GM23338 (cell line): ENCODE results near the gene STAT3. TPM values are rescaled to one million over a fixed set of nuclear protein-coding genes. Genes with fewer than 3 reads are reported as not detected.
A peak's percentile ranks its signal among the peaks of the same experiment; 100 is the strongest.

Experiments
- ATAC-seq: fragments of 200-7000 bp; cut with Tn5 transposase; 3 replicates; pipeline ENCODE4 v1.9.1; 2020
- DNase-seq: peaks from one replicate; pipeline ENCODE4 v3.0.0-alpha.2; 2015; ENCODE audit warnings: low spot score
- H2AFZ ChIP-seq: fragments of 200-600 bp; sonication (generic); 2 replicates; pipeline ENCODE4 v1.8.0; 2016; ENCODE audit warnings: antibody characterized with exemption, mild to moderate bottlenecking, moderate library complexity
- H3F3A ChIP-seq: fragments of 200-600 bp; sonication (generic); replicated peaks from 2 replicates; pipeline ENCODE4 v1.8.0; 2017; ENCODE audit warnings: antibody characterized with exemption, mixed run types, low read depth
- H3K27ac ChIP-seq: fragments of 200-600 bp; sonication (generic); 2 replicates; pipeline ENCODE4 v1.6.1; 2016; ENCODE audit warnings: low read depth
- H3K27me3 ChIP-seq: fragments of 200-600 bp; sonication (generic); 2 replicates; pipeline ENCODE4 v1.8.0; 2016; ENCODE audit warnings: mild to moderate bottlenecking, mixed run types, moderate library complexity; ENCODE audit not compliant: insufficient read depth
- H3K36me3 ChIP-seq: fragments of 200-600 bp; sonication (generic); 2 replicates; pipeline ENCODE4 v1.8.0; 2016; ENCODE audit warnings: mild to moderate bottlenecking; ENCODE audit not compliant: insufficient read depth
- H3K4me1 ChIP-seq: fragments of 200-600 bp; sonication (generic); 2 replicates; pipeline ENCODE4 v1.8.0; 2016; ENCODE audit warnings: mild to moderate bottlenecking, moderate library complexity; ENCODE audit not compliant: insufficient read depth
- H3K4me2 ChIP-seq: fragments of 200-600 bp; sonication (generic); 2 replicates; pipeline ENCODE4 v1.7.1; 2017; ENCODE audit warnings: mixed run types
- H3K4me3 ChIP-seq: fragments of 200-600 bp; sonication (generic); 2 replicates; pipeline ENCODE4 v1.6.1; 2016; ENCODE audit warnings: mixed run types
- H3K79me2 ChIP-seq: fragments of 200-600 bp; sonication (generic); replicated peaks from 2 replicates; pipeline ENCODE4 v1.8.0; 2017; ENCODE audit warnings: mild to moderate bottlenecking; ENCODE audit not compliant: insufficient read depth
- H3K9me2 ChIP-seq: fragments of 200-600 bp; sonication (generic); 2 replicates; pipeline ENCODE4 v1.8.0; 2017; ENCODE audit not compliant: insufficient read depth
- H4K20me1 ChIP-seq: fragments of 200-600 bp; sonication (generic); replicated peaks from 2 replicates; pipeline ENCODE4 v1.8.0; 2017; ENCODE audit warnings: mild to moderate bottlenecking; ENCODE audit not compliant: insufficient read depth
- H3K27ac Mint-ChIP-seq: 2 replicates; pipeline ENCODE4 v1.8.0; 2020; ENCODE audit warnings: inconsistent platforms, mild to moderate bottlenecking, moderate library complexity, mixed read lengths
- H3K27me3 Mint-ChIP-seq: 3 replicates; pipeline ENCODE4 v1.8.0; 2022; ENCODE audit warnings: low read depth, mild to moderate bottlenecking, moderate library complexity, mixed read lengths, inconsistent platforms; ENCODE audit not compliant: insufficient read depth, poor library complexity
- H3K36me3 Mint-ChIP-seq: 3 replicates; pipeline ENCODE4 v1.8.0; 2021; ENCODE audit warnings: low read depth, mild to moderate bottlenecking, inconsistent platforms, moderate library complexity, mixed read lengths
- H3K4me1 Mint-ChIP-seq: 3 replicates; pipeline ENCODE4 v1.8.0; 2020; ENCODE audit warnings: mild to moderate bottlenecking, inconsistent platforms, mixed read lengths
- H3K4me3 Mint-ChIP-seq: 3 replicates; pipeline ENCODE4 v1.8.0; 2021; ENCODE audit warnings: moderate library complexity, mild to moderate bottlenecking, inconsistent platforms, mixed read lengths
- H3K9me3 Mint-ChIP-seq: 3 replicates; pipeline ENCODE4 v1.8.0; 2020; ENCODE audit warnings: moderate library complexity, mild to moderate bottlenecking, inconsistent platforms, mixed read lengths
- CTCF ChIP-seq, 2 experiments: fragments of 200-600 bp in 1 of 2; sonication (generic) in 1 of 2; conservative IDR thresholded peaks; 2 replicates each; pipeline versions ENCODE4 v1.5.1 to v1.6.1; 2016 to 2017; ENCODE audit warnings: antibody characterized with exemption in 2 of 2, low read depth in 2 of 2, mild to moderate bottlenecking in 2 of 2, moderate library complexity in 1 of 2
- EZH2 ChIP-seq: fragments of 200-600 bp; sonication (generic); IDR thresholded peaks from one replicate; pipeline ENCODE4 v1.8.0; 2017; ENCODE audit warnings: antibody characterized with exemption, mild to moderate bottlenecking, low read depth; ENCODE audit not compliant: unreplicated experiment
- NANOG ChIP-seq: IDR thresholded peaks from 2 replicates; pipeline ENCODE4 v1.6.1; 2016; ENCODE audit warnings: antibody characterized with exemption, borderline replicate concordance
- POLR2AphosphoS5 ChIP-seq: IDR thresholded peaks from 2 replicates; pipeline ENCODE4 v1.6.1; 2016; ENCODE audit warnings: antibody characterized with exemption, low read depth
- polyA plus RNA-seq: library from polyadenylated mRNA; unstranded; fragments of >200 nt; fragmentation: Nextera tagmentation; extraction: Ambion mirVana; gene quantifications from 2 replicates; pipeline ENCODE4 v1.2.1, GENCODE V29; 2016
- total RNA-seq: library from RNA; depleted of rRNA; stranded (reverse); fragments of >200 nt; shearing (Covaris generic); gene quantifications from 2 replicates; pipeline ENCODE4 v1.2.3, GENCODE V29; 2014
- TF ChIP-seq, protein P1 (sequence below): fragments of 250-450 bp; sonication (Bioruptor Pico); IDR thresholded peaks from 2 replicates; pipeline ENCODE4 v1.5.0; 2020; ENCODE audit warnings: mild to moderate bottlenecking, moderate library complexity

Gene STAT3
- total and polyA plus RNA-seq, 2 experiments from 2014 or later: 49.5 to 78.0 TPM

GRCh38 chr17:42389899-42390298, 1.7 kb upstream of the STAT3 start (continued):
- TF ChIP-seq NANOG (no peak), POLR2AphosphoS5 (no peak), EZH2 (no peak)

DNA sequence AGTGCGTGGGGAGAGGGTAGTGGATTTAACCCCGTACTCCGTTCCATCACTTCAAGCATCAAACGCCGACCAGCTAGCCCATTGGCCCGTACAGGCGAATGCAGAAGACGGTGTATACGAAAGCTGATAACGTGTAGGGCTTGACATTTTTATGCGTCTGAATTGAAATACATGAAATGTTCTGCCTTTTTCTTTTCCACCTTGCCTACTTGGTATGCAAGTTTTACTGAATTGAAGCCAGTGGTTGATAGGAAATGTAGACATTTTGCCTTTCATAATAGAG, 834 bp upstream of the STAT3 start:
- peak overlapping the region; percentile 96 for H3K27ac Mint-ChIP-seq
- Histone ChIP-seq H3K4me2 (peak overlapping the region; percentile 73), H3K79me2 (peaks cover 35% of the 10 kb centered on the region), H3K4me1 (peaks cover 26% of the 10 kb centered on the region), H2AFZ (peak overlapping the region; percentile 64), H3K36me3 (no peaks in the 10 kb centered on the region), H3K4me3 (peak overlapping the region; percentile 54), H4K20me1 (peaks cover 21% of the 10 kb centered on the region), H3K27ac (0 out of 2 replicates have a peak overlapping the region, but pooled peaks have one; percentile 34), H3F3A (peaks cover 5% of the 10 kb centered on the region; the same call in 1 of the 2 replicates), H3K9me2 (no peaks in the 10 kb centered on the region), H3K27me3 (no peaks in the 10 kb centered on the region)
- H3K9me3 Mint-ChIP-seq: no peaks in the 10 kb centered on the region
- H3K27me3 Mint-ChIP-seq: peaks cover 9% of the 10 kb centered on the region
- DNase-seq: no peak
- peak; percentile 3; the same call in 2 of the 3 replicates for ATAC-seq
- peak overlapping the region; percentile 98 for H3K4me3 Mint-ChIP-seq
- no peak for TF ChIP-seq CTCF (conservative IDR thresholded peaks at IDR 0.05; ENCODE audit: low read depth in 2 of 2)
- TF ChIP-seq, protein P1, sequence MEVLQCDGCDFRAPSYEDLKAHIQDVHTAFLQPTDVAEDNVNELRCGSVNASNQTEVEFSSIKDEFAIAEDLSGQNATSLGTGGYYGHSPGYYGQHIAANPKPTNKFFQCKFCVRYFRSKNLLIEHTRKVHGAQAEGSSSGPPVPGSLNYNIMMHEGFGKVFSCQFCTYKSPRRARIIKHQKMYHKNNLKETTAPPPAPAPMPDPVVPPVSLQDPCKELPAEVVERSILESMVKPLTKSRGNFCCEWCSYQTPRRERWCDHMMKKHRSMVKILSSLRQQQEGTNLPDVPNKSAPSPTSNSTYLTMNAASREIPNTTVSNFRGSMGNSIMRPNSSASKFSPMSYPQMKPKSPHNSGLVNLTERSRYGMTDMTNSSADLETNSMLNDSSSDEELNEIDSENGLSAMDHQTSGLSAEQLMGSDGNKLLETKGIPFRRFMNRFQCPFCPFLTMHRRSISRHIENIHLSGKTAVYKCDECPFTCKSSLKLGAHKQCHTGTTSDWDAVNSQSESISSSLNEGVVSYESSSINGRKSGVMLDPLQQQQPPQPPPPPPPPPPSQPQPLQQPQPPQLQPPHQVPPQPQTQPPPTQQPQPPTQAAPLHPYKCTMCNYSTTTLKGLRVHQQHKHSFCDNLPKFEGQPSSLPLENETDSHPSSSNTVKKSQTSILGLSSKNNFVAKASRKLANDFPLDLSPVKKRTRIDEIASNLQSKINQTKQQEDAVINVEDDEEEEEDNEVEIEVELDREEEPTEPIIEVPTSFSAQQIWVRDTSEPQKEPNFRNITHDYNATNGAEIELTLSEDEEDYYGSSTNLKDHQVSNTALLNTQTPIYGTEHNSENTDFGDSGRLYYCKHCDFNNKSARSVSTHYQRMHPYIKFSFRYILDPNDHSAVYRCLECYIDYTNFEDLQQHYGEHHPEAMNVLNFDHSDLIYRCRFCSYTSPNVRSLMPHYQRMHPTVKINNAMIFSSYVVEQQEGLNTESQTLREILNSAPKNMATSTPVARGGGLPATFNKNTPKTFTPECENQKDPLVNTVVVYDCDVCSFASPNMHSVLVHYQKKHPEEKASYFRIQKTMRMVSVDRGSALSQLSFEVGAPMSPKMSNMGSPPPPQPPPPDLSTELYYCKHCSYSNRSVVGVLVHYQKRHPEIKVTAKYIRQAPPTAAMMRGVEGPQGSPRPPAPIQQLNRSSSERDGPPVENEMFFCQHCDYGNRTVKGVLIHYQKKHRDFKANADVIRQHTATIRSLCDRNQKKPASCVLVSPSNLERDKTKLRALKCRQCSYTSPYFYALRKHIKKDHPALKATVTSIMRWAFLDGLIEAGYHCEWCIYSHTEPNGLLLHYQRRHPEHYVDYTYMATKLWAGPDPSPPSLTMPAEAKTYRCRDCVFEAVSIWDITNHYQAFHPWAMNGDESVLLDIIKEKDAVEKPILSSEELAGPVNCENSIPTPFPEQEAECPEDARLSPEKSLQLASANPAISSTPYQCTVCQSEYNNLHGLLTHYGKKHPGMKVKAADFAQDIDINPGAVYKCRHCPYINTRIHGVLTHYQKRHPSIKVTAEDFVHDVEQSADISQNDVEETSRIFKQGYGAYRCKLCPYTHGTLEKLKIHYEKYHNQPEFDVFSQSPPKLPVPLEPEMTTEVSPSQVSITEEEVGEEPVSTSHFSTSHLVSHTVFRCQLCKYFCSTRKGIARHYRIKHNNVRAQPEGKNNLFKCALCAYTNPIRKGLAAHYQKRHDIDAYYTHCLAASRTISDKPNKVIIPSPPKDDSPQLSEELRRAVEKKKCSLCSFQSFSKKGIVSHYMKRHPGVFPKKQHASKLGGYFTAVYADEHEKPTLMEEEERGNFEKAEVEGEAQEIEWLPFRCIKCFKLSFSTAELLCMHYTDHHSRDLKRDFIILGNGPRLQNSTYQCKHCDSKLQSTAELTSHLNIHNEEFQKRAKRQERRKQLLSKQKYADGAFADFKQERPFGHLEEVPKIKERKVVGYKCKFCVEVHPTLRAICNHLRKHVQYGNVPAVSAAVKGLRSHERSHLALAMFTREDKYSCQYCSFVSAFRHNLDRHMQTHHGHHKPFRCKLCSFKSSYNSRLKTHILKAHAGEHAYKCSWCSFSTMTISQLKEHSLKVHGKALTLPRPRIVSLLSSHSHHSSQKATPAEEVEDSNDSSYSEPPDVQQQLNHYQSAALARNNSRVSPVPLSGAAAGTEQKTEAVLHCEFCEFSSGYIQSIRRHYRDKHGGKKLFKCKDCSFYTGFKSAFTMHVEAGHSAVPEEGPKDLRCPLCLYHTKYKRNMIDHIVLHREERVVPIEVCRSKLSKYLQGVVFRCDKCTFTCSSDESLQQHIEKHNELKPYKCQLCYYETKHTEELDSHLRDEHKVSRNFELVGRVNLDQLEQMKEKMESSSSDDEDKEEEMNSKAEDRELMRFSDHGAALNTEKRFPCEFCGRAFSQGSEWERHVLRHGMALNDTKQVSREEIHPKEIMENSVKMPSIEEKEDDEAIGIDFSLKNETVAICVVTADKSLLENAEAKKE: no peak
- H3K36me3 Mint-ChIP-seq: peaks cover 3% of the 10 kb centered on the region; the same call in 1 of the 3 replicates
- peaks cover 29% of the 10 kb centered on the region for H3K4me1 Mint-ChIP-seq
